Fibroblast of lung (primary cell): ENCODE measurements around the gene ITLN2.
"Not testable (repeated sequence)": the region's sequence is repeated elsewhere in the genome, so short reads cannot be mapped to it uniquely, and the experiment has no call there.

Experiments used
- EZH2 ChIP-seq: IDR thresholded peaks from 2 replicates; pipeline ENCODE4 v1.5.1; 2012; ENCODE audit warnings: low read length, control low read depth, mild to moderate bottlenecking; ENCODE audit errors: missing control alignments
- TF ChIP-seq, protein P1 (sequence below), 2 donors: IDR thresholded peaks in 1 of 2; conservative IDR thresholded peaks in 1 of 2; 1 replicate in 1 of 2; 2 replicates in 1 of 2; pipeline ENCODE4 v1.5.1; 2011 to 2012; ENCODE audit warnings: low read length in 2 of 2, control low read depth in 1 of 2, inconsistent platforms in 1 of 2, low read depth in 1 of 2, mild to moderate bottlenecking in 1 of 2

DNA sequence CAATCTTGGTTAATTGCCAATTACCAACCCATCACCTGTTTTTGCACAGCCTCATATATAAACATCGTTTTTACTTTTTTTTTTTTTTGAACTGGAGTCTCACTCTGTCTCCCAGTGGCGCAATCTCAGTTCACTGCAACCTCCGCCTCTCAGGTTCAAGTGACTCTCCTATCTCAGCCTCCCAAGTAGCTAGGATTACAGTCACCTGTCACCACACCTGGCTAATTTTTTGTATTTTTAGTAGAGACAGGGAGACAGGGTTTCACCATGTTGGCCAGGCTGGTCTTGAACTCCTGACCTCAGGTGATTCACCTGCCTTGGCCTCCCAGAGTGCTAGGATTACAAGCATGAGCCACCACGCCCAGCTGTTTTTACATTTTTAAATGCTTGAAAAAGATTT, 37.4 kb upstream of the ITLN2 start:
- TF ChIP-seq, protein P1, sequence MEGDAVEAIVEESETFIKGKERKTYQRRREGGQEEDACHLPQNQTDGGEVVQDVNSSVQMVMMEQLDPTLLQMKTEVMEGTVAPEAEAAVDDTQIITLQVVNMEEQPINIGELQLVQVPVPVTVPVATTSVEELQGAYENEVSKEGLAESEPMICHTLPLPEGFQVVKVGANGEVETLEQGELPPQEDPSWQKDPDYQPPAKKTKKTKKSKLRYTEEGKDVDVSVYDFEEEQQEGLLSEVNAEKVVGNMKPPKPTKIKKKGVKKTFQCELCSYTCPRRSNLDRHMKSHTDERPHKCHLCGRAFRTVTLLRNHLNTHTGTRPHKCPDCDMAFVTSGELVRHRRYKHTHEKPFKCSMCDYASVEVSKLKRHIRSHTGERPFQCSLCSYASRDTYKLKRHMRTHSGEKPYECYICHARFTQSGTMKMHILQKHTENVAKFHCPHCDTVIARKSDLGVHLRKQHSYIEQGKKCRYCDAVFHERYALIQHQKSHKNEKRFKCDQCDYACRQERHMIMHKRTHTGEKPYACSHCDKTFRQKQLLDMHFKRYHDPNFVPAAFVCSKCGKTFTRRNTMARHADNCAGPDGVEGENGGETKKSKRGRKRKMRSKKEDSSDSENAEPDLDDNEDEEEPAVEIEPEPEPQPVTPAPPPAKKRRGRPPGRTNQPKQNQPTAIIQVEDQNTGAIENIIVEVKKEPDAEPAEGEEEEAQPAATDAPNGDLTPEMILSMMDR (conservative IDR thresholded peaks at IDR 0.05 in 1 of 2, IDR thresholded peaks at IDR 0.05 in 1 of 2; ENCODE audit: low read depth in 1 of 2, low read length in 2 of 2): not testable (repeated sequence)
- not testable (repeated sequence) for TF ChIP-seq EZH2
